ENCODE measurements around the gene GALM. TPM values are rescaled to one million over a fixed set of nuclear protein-coding genes. Genes with fewer than 3 reads are reported as not detected.

GALM gene
- total and polyA plus RNA-seq, 4 donors = 20.5 to 32.8 (median 26.1) TPM

- 91% methylated on average over 9 of the region's 9 CpGs for WGBS
- TF ChIP-seq ZBTB33 (IDR thresholded peaks at IDR 0.05) = no peak
- no peak for TF ChIP-seq HNF4A (conservative IDR thresholded peaks at IDR 0.05)
- TF ChIP-seq RXRA (IDR thresholded peaks at IDR 0.05) = no peak
- H3K4me3 ChIP-seq (ENCODE audit: low read depth in 1 of 3, low read length in 3 of 3) = no peak overlapping the region
- no peak overlapping the region for H3K27ac ChIP-seq (ENCODE audit: low read depth in 1 of 2, low read length in 2 of 2)
- peaks cover 7 to 61% (median 52%) of the 10 kb centered on the region in 4 donors for H3K36me3 ChIP-seq (ENCODE audit: control insufficient read depth in 4 of 4, insufficient read depth in 3 of 4, low read depth in 1 of 4, low read length in 3 of 4)
- no peak for DNase-seq (ENCODE audit: low spot score)
- H3K27me3 ChIP-seq (ENCODE audit: control insufficient read depth in 4 of 4, insufficient read depth in 4 of 4, low read length in 3 of 4) = no peaks in the 10 kb centered on the region
- no peak overlapping the region for H3K9ac ChIP-seq (ENCODE audit: low read depth in 1 of 2, low read length in 2 of 2)
- H3K4me1 ChIP-seq (ENCODE audit: control insufficient read depth in 4 of 4, insufficient read depth in 4 of 4, low read length in 3 of 4) = peaks cover 5 to 76% (median 59%) of the 10 kb centered on the region in 4 donors
- no peaks in the 10 kb centered on the region for H3K9me3 ChIP-seq (ENCODE audit: control insufficient read depth in 4 of 4, low read length in 3 of 4)
These were observed 79.4 kb downstream of the GALM start for GRCh38 chr2:38745267-38745666.

- Histone ChIP-seq H3K36me3 (ENCODE audit: control insufficient read depth in 4 of 4, insufficient read depth in 3 of 4, low read depth in 1 of 4, low read length in 3 of 4) (peaks cover 7 to 61% (median 51%) of the 10 kb centered on the region in 4 donors), H3K27me3 (ENCODE audit: control insufficient read depth in 4 of 4, insufficient read depth in 4 of 4, low read length in 3 of 4) (no peaks in the 10 kb centered on the region), H3K4me3 (ENCODE audit: low read depth in 1 of 3, low read length in 3 of 3) (no peak overlapping the region), H3K4me1 (ENCODE audit: control insufficient read depth in 4 of 4, insufficient read depth in 4 of 4, low read length in 3 of 4) (peaks cover 6 to 69% (median 58%) of the 10 kb centered on the region in 4 donors), H3K27ac (ENCODE audit: low read depth in 1 of 2, low read length in 2 of 2) (no peak overlapping the region), H3K9me3 (ENCODE audit: control insufficient read depth in 4 of 4, low read length in 3 of 4) (no peaks in the 10 kb centered on the region), H3K9ac (ENCODE audit: low read depth in 1 of 2, low read length in 2 of 2) (no peak overlapping the region)
- no peak for DNase-seq (ENCODE audit: low spot score)
- 75% methylated on average over 4 of the region's 4 CpGs for WGBS
- TF ChIP-seq GABPA (IDR thresholded peaks at IDR 0.05 in 1 of 2, conservative IDR thresholded peaks at IDR 0.05 in 1 of 2) = no peak
- no peak for TF ChIP-seq MAX (IDR thresholded peaks at IDR 0.05)
- TF ChIP-seq HNF4A (conservative IDR thresholded peaks at IDR 0.05) = no peak
- no peak for TF ChIP-seq RXRA (IDR thresholded peaks at IDR 0.05)
- no peak for TF ChIP-seq TAF1 (conservative IDR thresholded peaks at IDR 0.05)
These were observed 81.1 kb downstream of the GALM start for GRCh38 chr2:38747007-38747424.

GRCh38 chr2:38747819-38748218 is 81.9 kb downstream of the GALM start:
- Histone ChIP-seq H3K27me3 (ENCODE audit: control insufficient read depth in 4 of 4, insufficient read depth in 4 of 4, low read length in 3 of 4) (no peaks in the 10 kb centered on the region), H3K4me3 (ENCODE audit: low read depth in 1 of 3, low read length in 3 of 3) (no peak overlapping the region), H3K4me1 (ENCODE audit: control insufficient read depth in 4 of 4, insufficient read depth in 4 of 4, low read length in 3 of 4) (peaks cover 4 to 69% (median 57%) of the 10 kb centered on the region in 4 donors), H3K27ac (ENCODE audit: low read depth in 1 of 2, low read length in 2 of 2) (no peak overlapping the region), H3K9ac (ENCODE audit: low read depth in 1 of 2, low read length in 2 of 2) (no peak overlapping the region), H3K36me3 (ENCODE audit: control insufficient read depth in 4 of 4, insufficient read depth in 3 of 4, low read depth in 1 of 4, low read length in 3 of 4) (peaks cover 7 to 61% (median 51%) of the 10 kb centered on the region in 4 donors), H3K9me3 (ENCODE audit: control insufficient read depth in 4 of 4, low read length in 3 of 4) (no peaks in the 10 kb centered on the region)
- TF ChIP-seq ZBTB33 (IDR thresholded peaks at IDR 0.05) = no peak
- no peak for TF ChIP-seq FOXA2 (IDR thresholded peaks at IDR 0.05)
- TF ChIP-seq JUND (IDR thresholded peaks at IDR 0.05) = no peak
- no peak for TF ChIP-seq GABPA (IDR thresholded peaks at IDR 0.05 in 1 of 2, conservative IDR thresholded peaks at IDR 0.05 in 1 of 2)
- no peak for TF ChIP-seq TAF1 (conservative IDR thresholded peaks at IDR 0.05)
- no peak for TF ChIP-seq REST (IDR thresholded peaks at IDR 0.05)
- no peak for TF ChIP-seq ATF3 (IDR thresholded peaks at IDR 0.05)
- TF ChIP-seq SP1 (IDR thresholded peaks at IDR 0.05) = no peak
- TF ChIP-seq RAD21 (IDR thresholded peaks at IDR 0.05) = no peak
- no peak for TF ChIP-seq EGR1 (IDR thresholded peaks at IDR 0.05; ENCODE audit: low read depth in 2 of 2)
- no peak for TF ChIP-seq HNF4A (conservative IDR thresholded peaks at IDR 0.05)
- no peak for TF ChIP-seq CTCF (IDR thresholded peaks at IDR 0.05; ENCODE audit: low read depth, low read length, missing input control)
- no peak for TF ChIP-seq FOXA1 (IDR thresholded peaks at IDR 0.05)
- TF ChIP-seq MAX (IDR thresholded peaks at IDR 0.05) = no peak
- no peak for TF ChIP-seq HNF4G (IDR thresholded peaks at IDR 0.05)
- WGBS = 70% methylated on average over 5 of the region's 5 CpGs
- DNase-seq (ENCODE audit: low spot score) = no peak

Measured in liver (tissue), 9 donors.